Caco-2 (cell line): Measurements from ENCODE around the gene MRGPRF. TPM values are rescaled to one million over a fixed set of nuclear protein-coding genes. Genes with fewer than 3 reads are reported as not detected.
A peak's percentile ranks its signal among the peaks of the same experiment; 100 is the strongest.

Source experiments
- BruUV-seq: library from RNA; stranded (reverse); fragments of 400-500 nt; replicated peaks from 2 replicates; lab custom pipeline; 2021; lab: Mats Ljungman, UMichigan
- CTCF ChIA-PET: fragments of 300-600 bp; sonication (Branson Sonifier 250); formaldehyde crosslinking; loops from one replicate; lab custom pipeline; 2022; ENCODE audit warnings: antibody characterized with exemption; lab: Charles Lee
- POLR2A ChIA-PET: fragments of 300-600 bp; sonication (Branson Sonifier 250); formaldehyde crosslinking; loops from one replicate; lab custom pipeline; 2022; ENCODE audit warnings: antibody characterized with exemption; lab: Charles Lee
- DNase-seq, 2 experiments: peaks; one replicate each; pipeline versions ENCODE4 v3.0.0 to v3.0.0-alpha.2; 2020 to 2022
- H3K27me3 ChIP-seq: replicated peaks from 2 replicates; pipeline ENCODE4 v1.6.0; 2011; ENCODE audit warnings: low read length; ENCODE audit not compliant: control insufficient read depth, insufficient read depth
- H3K36me3 ChIP-seq: 2 replicates; pipeline ENCODE4 v1.5.1; 2011; ENCODE audit warnings: low read length; ENCODE audit not compliant: control insufficient read depth, insufficient read depth
- H3K4me1 ChIP-seq: fragments of 250-450 bp; sonication (Bioruptor Pico); 2 replicates; pipeline ENCODE4 v1.5.1; 2020; ENCODE audit warnings: mild to moderate bottlenecking
- H3K4me3 ChIP-seq: 2 replicates; pipeline ENCODE4 v1.5.1; 2011; ENCODE audit warnings: low read depth, mild to moderate bottlenecking, control low read depth, low read length
- H3K9me3 ChIP-seq: fragments of 250-450 bp; sonication (Bioruptor Pico); 2 replicates; pipeline ENCODE4 v1.5.1; 2020; ENCODE audit warnings: mild to moderate bottlenecking, moderate library complexity
- H3K27ac Mint-ChIP-seq: one replicate; pipeline ENCODE4 v1.8.0; 2022; ENCODE audit warnings: mixed read lengths; ENCODE audit not compliant: unreplicated experiment
- H3K27me3 Mint-ChIP-seq: one replicate; pipeline ENCODE4 v1.8.0; 2022; ENCODE audit warnings: mixed read lengths; ENCODE audit not compliant: insufficient read depth, unreplicated experiment
- H3K36me3 Mint-ChIP-seq: one replicate; pipeline ENCODE4 v1.8.0; 2022; ENCODE audit warnings: mild to moderate bottlenecking, mixed read lengths; ENCODE audit not compliant: insufficient read depth, unreplicated experiment
- H3K4me1 Mint-ChIP-seq: one replicate; pipeline ENCODE4 v1.8.0; 2022; ENCODE audit warnings: low read depth, mixed read lengths; ENCODE audit not compliant: unreplicated experiment
- H3K4me3 Mint-ChIP-seq: one replicate; pipeline ENCODE4 v1.8.0; 2022; ENCODE audit warnings: mild to moderate bottlenecking, moderate library complexity, mixed read lengths; ENCODE audit not compliant: unreplicated experiment
- H3K9me3 Mint-ChIP-seq: one replicate; pipeline ENCODE4 v1.8.0; 2022; ENCODE audit warnings: mixed read lengths; ENCODE audit not compliant: unreplicated experiment
- CTCF ChIP-seq, 2 experiments: fragments of 200-600 bp in 1 of 2; IDR thresholded peaks; 1 replicate in 1 of 2; 2 replicates in 1 of 2; pipeline versions ENCODE4 v1.5.1 to v1.8.0; 2011 to 2022; ENCODE audit warnings: antibody characterized with exemption in 1 of 2, control low read depth in 1 of 2, inconsistent platforms in 1 of 2, low read depth in 1 of 2, low read length in 1 of 2, mild to moderate bottlenecking in 1 of 2, moderate library complexity in 1 of 2; ENCODE audit not compliant: insufficient read depth in 1 of 2, severe bottlenecking in 1 of 2, unreplicated experiment in 1 of 2
- intact Hi-C: fragments of 100-400 bp; cut with micrococcal nuclease; formaldehyde crosslinking; loops from one replicate; pipeline ENCODE4 v1.10.0; 2022; ENCODE audit not compliant: unreplicated experiment
- total RNA-seq: library from RNA; stranded (reverse); gene quantifications from 2 replicates; pipeline ENCODE4 v1.2.3, GENCODE V29; 2022

Gene MRGPRF
- total RNA-seq, 1 experiment from 2014 or later, result 0.14 TPM

DNA sequence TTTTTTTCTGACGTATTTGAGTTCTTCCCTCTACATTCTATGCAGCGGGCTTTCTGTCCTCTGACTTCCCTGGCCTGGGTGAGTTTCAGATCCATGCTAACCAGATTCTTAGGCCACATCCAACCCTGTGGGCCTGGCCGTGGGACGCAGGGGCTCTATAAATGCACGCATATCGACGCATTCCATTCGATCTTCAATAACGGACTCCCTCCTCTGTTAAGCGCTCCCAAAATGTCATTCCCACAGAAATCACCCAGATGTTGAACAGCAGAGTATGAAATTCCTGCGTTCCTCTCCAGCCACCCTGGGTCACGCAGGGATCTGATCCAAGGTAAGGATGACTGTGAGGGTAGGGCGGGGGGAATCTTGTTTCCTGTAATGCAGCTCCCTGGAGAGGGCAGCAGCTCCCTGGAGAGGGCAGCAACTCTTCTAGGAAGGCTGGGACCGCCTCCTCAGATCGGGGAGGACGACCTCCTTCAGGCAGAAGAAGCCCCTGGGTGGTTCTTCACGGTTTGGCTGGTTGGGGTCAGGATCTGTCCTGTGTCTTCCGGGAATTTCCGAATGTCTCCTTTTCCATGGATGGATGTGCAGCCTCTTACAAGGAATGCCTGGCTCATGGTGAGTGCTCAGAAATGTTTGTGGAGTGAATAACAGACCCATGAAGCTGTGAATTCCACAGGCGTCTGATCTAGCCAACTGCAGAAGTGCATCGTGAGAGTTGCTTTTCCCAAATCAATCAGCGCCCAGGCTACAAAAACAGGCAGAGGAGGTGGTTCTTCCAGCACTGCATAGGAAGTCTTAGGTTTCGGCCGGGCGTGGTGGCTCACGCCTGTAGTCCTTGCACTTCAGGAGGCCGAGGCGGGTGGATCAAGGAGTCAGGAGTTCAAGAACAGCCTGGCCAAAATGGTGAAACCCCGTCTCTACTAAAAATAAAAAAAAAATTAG, 44.5 kb downstream of the MRGPRF start:
- intact Hi-C loops, result loop anchor here (1.0 to 5.0 kb wide), 3 partner anchors 34 to 120 kb away; no protein-coding TSS in a partner anchor
- Mint-ChIP-seq H3K27me3 (no peaks in the 10 kb centered on the region), H3K9me3 (no peaks in the 10 kb centered on the region), H3K27ac (no peak overlapping the region), H3K4me3 (no peak overlapping the region), H3K4me1 (peaks cover 14% of the 10 kb centered on the region), H3K36me3 (no peaks in the 10 kb centered on the region)
- no TSS peak for BruUV-seq
- no peaks in the 10 kb centered on the region for H3K36me3 ChIP-seq
- DNase-seq, result peak; percentile 35 to 51
- no peaks in the 10 kb centered on the region for H3K9me3 ChIP-seq
- peak in 1 of 2 experiments; percentile 25 for TF ChIP-seq CTCF (IDR thresholded peaks at IDR 0.05; ENCODE audit: insufficient read depth in 1 of 2, low read depth in 1 of 2, low read length in 1 of 2, severe bottlenecking in 1 of 2, unreplicated experiment in 1 of 2)
- CTCF ChIA-PET, result no interaction called here
- H3K27me3 ChIP-seq, result no peaks in the 10 kb centered on the region
- POLR2A ChIA-PET, result no interaction called here
- peaks cover 12% of the 10 kb centered on the region for H3K4me1 ChIP-seq
- H3K4me3 ChIP-seq, result no peak overlapping the region

DNA sequence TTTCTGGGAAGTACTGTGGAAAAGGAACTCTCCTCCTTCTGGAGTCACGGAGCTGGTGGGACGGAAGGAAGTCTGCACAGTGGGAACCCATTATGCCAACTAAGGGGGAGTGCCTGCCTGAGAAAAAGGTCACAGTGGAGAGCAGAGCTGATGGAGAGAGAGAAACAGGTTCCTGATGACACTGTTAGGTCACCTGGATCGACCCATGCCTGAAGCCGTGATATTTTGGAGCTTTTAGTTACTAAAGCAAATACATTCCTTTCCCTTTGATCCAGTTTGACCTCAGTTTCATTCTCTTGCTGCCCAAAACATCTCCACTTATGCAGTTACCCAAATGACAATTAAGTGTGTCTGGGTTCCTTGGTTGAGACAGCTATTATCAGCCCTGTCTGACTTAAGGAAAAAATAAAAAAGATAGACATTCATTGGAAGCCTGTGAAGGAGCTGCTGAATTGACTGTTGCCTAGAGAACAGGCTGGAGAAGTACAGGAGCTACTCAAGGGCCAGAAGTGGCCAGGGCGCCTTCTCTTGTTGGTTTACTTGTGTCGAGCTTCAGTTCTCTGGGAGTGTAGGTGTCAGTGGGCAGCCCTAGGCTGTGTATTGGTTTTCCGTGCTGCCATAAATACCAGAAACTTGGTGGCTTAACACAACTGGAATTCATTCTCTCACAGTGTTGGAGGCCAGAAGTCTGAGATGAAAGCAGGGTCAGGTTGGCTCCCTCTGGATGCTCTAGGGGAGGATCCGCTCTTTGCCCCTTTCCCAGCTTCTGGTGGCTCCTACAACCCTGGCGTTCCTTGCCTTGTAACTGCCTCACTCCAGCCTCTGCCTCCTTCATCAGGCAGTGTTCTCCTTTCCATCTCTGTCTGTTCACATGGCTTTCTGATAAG, 45.9 kb downstream of the MRGPRF start:
- TF ChIP-seq CTCF (IDR thresholded peaks at IDR 0.05; ENCODE audit: insufficient read depth in 1 of 2, low read depth in 1 of 2, low read length in 1 of 2, severe bottlenecking in 1 of 2, unreplicated experiment in 1 of 2), result no peak
- H3K9me3 ChIP-seq, result no peaks in the 10 kb centered on the region
- H3K36me3 ChIP-seq, result no peaks in the 10 kb centered on the region
- intact Hi-C loops, result loop anchor here (5.0 kb wide), 1 partner anchor 35 kb away; no protein-coding TSS in a partner anchor
- no peaks in the 10 kb centered on the region for H3K4me1 ChIP-seq
- Mint-ChIP-seq H3K36me3 (no peaks in the 10 kb centered on the region), H3K27ac (no peak overlapping the region), H3K4me1 (no peaks in the 10 kb centered on the region), H3K4me3 (no peak overlapping the region), H3K9me3 (no peaks in the 10 kb centered on the region), H3K27me3 (no peaks in the 10 kb centered on the region)
- no peak overlapping the region for H3K4me3 ChIP-seq
- peak in 1 of 2 experiments; percentile 29 for DNase-seq
- BruUV-seq, result no TSS peak
- H3K27me3 ChIP-seq, result no peaks in the 10 kb centered on the region
- CTCF ChIA-PET, result interaction anchor here (0.5 to 1.2 kb wide), 2 partner anchors 77 to 218 kb away, joined by 3 to 4 read pairs; no protein-coding TSS in a partner anchor
- POLR2A ChIA-PET, result no interaction called here
